ENCODE results near the gene FBP1.
A peak's percentile ranks its signal among the peaks of the same experiment; 100 is the strongest.
"Not testable (repeated sequence)": the region's sequence is repeated elsewhere in the genome, so short reads cannot be mapped to it uniquely, and the experiment has no call there.

The FBP1 gene

DNA sequence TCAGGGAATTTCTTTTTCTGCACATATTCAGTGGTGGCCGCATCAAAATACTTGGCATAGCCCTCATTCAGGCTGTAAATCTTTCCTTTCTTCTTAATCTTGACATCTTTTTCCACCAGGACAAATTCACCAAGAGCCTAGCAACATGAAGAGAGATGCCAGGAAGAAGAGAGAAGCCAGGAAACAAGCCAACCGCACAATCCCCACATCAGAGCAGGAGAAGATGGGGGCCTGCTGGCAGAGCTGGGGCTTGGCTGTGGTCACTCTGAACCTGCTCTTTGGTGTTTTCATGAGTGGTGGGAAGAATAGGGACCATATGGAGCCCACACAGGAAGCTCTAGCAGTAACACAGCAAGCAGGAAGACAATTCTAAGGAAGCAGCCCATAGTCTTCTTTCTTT is 72.0 kb downstream of the FBP1 start:
- DNase-seq = no peak
- TF ChIP-seq POLR2A (IDR thresholded peaks at IDR 0.05; ENCODE audit: low read length) (no peak), GATA1 (IDR thresholded peaks at IDR 0.05; ENCODE audit: low read depth, low read length) (no peak)

DNA sequence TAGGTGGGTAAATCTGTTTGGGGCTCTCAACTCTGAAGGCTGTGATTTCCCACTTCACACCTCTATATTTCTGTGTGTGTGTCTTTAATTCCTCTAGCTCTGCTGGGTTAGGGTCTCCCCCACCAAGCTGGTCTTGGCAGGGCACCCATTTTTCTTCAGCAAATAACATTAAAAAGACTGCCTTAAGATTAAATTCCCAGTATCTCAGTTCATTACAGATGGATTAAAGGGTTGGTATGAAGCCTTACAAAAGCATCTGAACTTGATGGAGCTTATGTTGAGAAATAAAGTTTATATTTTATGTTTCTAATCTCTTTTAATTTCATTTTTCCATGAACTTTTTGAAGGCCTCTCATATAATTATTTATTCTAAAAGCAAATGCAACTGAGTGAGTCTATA is 72.8 kb downstream of the FBP1 start:
- no peak for DNase-seq
- TF ChIP-seq POLR2A (IDR thresholded peaks at IDR 0.05; ENCODE audit: low read length) (no peak), GATA1 (IDR thresholded peaks at IDR 0.05; ENCODE audit: low read depth, low read length) (no peak)

- not testable (repeated sequence) for DNase-seq
Measured at GRCh38 chr9:94564279-94564678, 75.0 kb downstream of the FBP1 start.

DNA sequence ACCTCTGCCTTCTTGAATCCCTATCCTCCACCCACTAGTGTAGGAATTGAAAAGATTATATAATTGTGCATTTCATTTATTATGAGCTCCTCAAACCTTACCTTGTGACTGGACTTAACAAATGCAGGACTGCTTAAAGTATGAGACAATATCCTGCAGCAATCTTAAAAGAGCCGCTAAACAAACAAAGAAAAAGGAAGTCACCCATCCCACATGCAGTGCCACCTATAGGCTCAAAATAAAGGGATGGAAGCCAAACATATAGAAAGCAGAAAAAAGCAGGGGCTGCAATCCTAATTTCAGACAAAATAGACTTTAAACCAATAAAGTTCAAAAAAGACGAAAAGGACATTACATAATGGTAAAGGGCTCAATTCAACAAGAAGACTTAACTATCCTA is 75.8 kb downstream of the FBP1 start:
- TF ChIP-seq POLR2A (IDR thresholded peaks at IDR 0.05; ENCODE audit: low read length) = no peak
- no peak for TF ChIP-seq GATA1 (IDR thresholded peaks at IDR 0.05; ENCODE audit: low read depth, low read length)
- no peak for DNase-seq

DNA sequence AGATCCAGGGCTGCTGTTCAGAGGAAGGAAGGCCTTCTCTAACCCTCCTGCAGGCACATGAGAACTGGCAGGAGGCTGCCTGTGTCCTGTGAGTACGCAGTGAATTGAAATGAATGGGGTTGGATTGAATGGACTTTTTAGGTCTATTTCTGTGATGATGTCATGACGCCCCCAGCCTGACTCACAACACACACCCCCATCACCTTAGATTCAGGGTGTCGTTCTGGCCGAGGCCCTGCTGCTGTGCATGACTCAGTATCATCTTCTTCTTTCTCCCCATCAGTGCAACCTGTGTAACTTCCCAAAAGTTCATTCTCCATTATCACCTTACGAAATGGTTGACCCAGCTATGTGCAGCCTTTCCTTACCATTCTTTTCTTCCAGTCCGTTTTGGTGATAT is 79.1 kb downstream of the FBP1 start:
- DNase-seq = no peak
- TF ChIP-seq POLR2A (IDR thresholded peaks at IDR 0.05; ENCODE audit: low read length) (no peak), GATA1 (IDR thresholded peaks at IDR 0.05; ENCODE audit: low read depth, low read length) (no peak)

- DNase-seq = no peak
- no peak for TF ChIP-seq GATA1 (IDR thresholded peaks at IDR 0.05; ENCODE audit: low read depth, low read length)
- no peak for TF ChIP-seq POLR2A (IDR thresholded peaks at IDR 0.05; ENCODE audit: low read length)
Measured at GRCh38 chr9:94557376-94557775, 81.9 kb downstream of the FBP1 start.

- TF ChIP-seq POLR2A (IDR thresholded peaks at IDR 0.05; ENCODE audit: low read length) = no peak
- TF ChIP-seq GATA1 (IDR thresholded peaks at IDR 0.05; ENCODE audit: low read depth, low read length) = no peak
- peak; percentile 26 to 42 for DNase-seq
Measured at GRCh38 chr9:94554439-94555331, 84.6 kb downstream of the FBP1 start, which contains the start of gene PCAT7. TSS of gene PCAT7 (plus strand) at chr9:94555083.

DNA sequence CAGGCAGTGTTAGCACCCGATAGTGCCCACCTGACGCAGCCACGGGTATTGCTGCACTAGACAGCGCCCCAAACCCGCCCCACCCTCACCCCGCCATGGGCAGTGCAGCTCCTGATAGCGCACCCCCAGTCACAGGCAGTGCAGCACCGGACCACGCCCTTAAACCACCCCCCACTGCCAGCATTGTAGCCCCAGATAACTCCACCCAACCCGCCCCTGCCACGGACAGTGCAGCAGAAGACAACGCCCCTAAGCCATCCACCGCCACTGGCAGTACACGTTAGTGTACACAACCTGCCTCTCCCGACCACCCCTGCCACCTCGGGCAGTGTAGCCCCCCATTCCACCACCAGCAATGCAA is 85.3 kb downstream of the FBP1 start:
- no peak for TF ChIP-seq GATA1 (IDR thresholded peaks at IDR 0.05; ENCODE audit: low read depth, low read length)
- no peak for TF ChIP-seq POLR2A (IDR thresholded peaks at IDR 0.05; ENCODE audit: low read length)
- peak; percentile 26 to 58 for DNase-seq
